Right atrium auricular region (tissue), 2 donors: ENCODE measurements around the gene STC2. TPM values are rescaled to one million over a fixed set of nuclear protein-coding genes. Genes with fewer than 3 reads are reported as not detected.
A peak's percentile ranks its signal among the peaks of the same experiment; 100 is the strongest.

Experiments used
- DNase-seq: peaks from one replicate; pipeline ENCODE4 v3.0.0-alpha.2; 2019; ENCODE audit warnings: low spot score
- H3K27ac ChIP-seq, 2 donors: fragments of 200-600 bp; sonication (generic); 1 replicate in 1 of 2; 2 replicates in 1 of 2; pipeline ENCODE4 v1.5.1; 2016 to 2019
- H3K27me3 ChIP-seq, 2 donors: fragments of 200-600 bp; sonication (generic); one replicate each; pipeline versions ENCODE4 v1.5.1 to v1.6.0; 2017 to 2019
- H3K36me3 ChIP-seq: fragments of 200-600 bp; sonication (generic); one replicate; pipeline ENCODE4 v1.5.1; 2016
- H3K4me1 ChIP-seq, 2 donors: fragments of 200-600 bp; sonication (generic); one replicate each; pipeline versions ENCODE4 v1.5.1 to v1.6.0; 2017 to 2019
- H3K4me3 ChIP-seq, 2 donors: fragments of 200-600 bp; sonication (generic); 1 replicate in 1 of 2; 2 replicates in 1 of 2; pipeline ENCODE4 v1.5.1; 2017 to 2019; ENCODE audit warnings: mild to moderate bottlenecking in 1 of 2, moderate library complexity in 1 of 2
- H3K9me3 ChIP-seq, 2 donors: fragments of 200-600 bp; sonication (generic); one replicate each; pipeline ENCODE4 v1.5.1; 2019
- total RNA-seq, 2 donors: library from RNA; depleted of rRNA; stranded (reverse); fragments of >200 nt; gene quantifications; one replicate each; pipeline ENCODE4 v1.1.0, GENCODE V29; 2016
- TF ChIP-seq, protein P1 (sequence below), 2 donors: fragments of 200-600 bp; sonication (generic); IDR thresholded peaks; one replicate each; pipeline ENCODE4 v1.5.1; 2019; ENCODE audit warnings: antibody characterized with exemption in 2 of 2

STC2 gene
- total RNA-seq, 2 donors from 2014 or later, result 16.0 to 16.1 TPM

DNA sequence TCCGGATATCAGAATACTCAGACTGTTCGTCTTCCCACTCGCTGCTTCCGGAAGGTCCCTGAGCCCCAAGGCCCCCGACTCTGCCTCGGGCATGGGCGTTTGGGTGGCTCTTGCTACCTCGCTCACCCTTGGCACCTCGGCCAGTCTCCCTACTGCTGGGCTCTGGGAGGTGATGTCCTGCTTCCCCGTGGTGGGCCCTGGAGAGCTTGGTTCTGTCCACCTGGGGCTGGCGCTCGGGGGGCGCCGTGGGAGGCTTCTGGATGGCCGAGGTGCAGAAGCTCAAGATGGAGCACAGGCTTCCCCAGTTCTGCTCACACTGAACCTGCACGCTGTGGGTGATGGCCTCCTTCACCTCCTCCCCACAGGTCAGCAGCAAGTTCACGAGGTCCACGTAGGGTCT lies 10.4 kb downstream of the STC2 start:
- peaks cover 0 to 65% of the 10 kb centered on the region in 2 donors for H3K4me1 ChIP-seq
- H3K9me3 ChIP-seq, result no peaks in the 10 kb centered on the region
- peaks cover 3% of the 10 kb centered on the region for H3K36me3 ChIP-seq
- no peaks in the 10 kb centered on the region for H3K27me3 ChIP-seq
- no peak overlapping the region for H3K4me3 ChIP-seq
- no peak for DNase-seq
- TF ChIP-seq, protein P1, sequence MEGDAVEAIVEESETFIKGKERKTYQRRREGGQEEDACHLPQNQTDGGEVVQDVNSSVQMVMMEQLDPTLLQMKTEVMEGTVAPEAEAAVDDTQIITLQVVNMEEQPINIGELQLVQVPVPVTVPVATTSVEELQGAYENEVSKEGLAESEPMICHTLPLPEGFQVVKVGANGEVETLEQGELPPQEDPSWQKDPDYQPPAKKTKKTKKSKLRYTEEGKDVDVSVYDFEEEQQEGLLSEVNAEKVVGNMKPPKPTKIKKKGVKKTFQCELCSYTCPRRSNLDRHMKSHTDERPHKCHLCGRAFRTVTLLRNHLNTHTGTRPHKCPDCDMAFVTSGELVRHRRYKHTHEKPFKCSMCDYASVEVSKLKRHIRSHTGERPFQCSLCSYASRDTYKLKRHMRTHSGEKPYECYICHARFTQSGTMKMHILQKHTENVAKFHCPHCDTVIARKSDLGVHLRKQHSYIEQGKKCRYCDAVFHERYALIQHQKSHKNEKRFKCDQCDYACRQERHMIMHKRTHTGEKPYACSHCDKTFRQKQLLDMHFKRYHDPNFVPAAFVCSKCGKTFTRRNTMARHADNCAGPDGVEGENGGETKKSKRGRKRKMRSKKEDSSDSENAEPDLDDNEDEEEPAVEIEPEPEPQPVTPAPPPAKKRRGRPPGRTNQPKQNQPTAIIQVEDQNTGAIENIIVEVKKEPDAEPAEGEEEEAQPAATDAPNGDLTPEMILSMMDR (IDR thresholded peaks at IDR 0.05), result no peak
- H3K27ac ChIP-seq, result peak overlapping the region in 1 of 2 donors; percentile 70

- H3K9me3 ChIP-seq, result no peaks in the 10 kb centered on the region
- H3K36me3 ChIP-seq, result no peaks in the 10 kb centered on the region
- no peak overlapping the region for H3K4me3 ChIP-seq
- DNase-seq, result no peak
- TF ChIP-seq, protein P1 (IDR thresholded peaks at IDR 0.05), result no peak
- H3K27me3 ChIP-seq, result no peaks in the 10 kb centered on the region
- peaks cover 0 to 59% of the 10 kb centered on the region in 2 donors for H3K4me1 ChIP-seq
- peak overlapping the region in 1 of 2 donors; percentile 70 for H3K27ac ChIP-seq
These were observed 11.0 kb downstream of the STC2 start for GRCh38 chr5:173317091-173317730.

DNA sequence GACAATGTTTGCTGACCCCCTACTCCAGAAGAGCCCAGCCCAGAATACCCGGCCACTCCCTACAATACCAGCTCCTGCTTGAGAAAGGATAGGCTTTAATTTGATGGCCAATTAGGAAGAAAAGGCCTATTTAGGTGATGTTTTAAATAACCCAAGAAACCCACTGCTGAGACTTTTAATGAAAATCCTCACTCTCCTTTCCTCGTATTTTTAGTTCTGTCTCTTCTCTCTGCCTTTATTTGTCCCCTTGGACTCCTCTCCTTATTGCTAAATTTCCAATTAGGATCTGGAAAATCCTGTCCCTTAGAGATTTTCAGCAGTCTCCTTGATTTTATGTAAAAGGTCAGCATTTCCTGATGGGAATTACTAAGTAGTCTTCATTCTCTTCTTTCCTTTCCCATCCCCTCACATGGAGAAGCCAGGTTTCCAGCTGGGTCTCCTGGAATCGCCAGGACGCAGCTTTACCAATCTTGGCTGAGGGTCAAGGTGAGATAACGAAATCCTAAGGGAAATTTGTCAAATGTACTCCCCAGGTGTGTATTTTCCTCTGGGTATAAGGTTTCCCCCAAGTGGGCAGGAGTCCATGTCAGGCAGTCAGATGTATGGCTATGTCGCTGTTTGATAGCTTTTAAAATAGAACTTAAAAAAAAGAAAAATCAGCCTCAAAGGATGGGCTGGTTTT lies 11.7 kb downstream of the STC2 start:
- no peak for DNase-seq
- Histone ChIP-seq H3K36me3 (no peaks in the 10 kb centered on the region), H3K4me1 (peaks cover 0 to 51% of the 10 kb centered on the region in 2 donors), H3K27ac (peak overlapping the region; percentile 31 to 70), H3K9me3 (no peaks in the 10 kb centered on the region), H3K27me3 (no peaks in the 10 kb centered on the region), H3K4me3 (no peak overlapping the region)
- TF ChIP-seq, protein P1 (IDR thresholded peaks at IDR 0.05), result no peak

- no peak overlapping the region for H3K4me3 ChIP-seq
- DNase-seq, result no peak
- H3K36me3 ChIP-seq, result no peaks in the 10 kb centered on the region
- H3K9me3 ChIP-seq, result no peaks in the 10 kb centered on the region
- H3K4me1 ChIP-seq, result peaks cover 0 to 51% of the 10 kb centered on the region in 2 donors
- H3K27ac ChIP-seq, result peak overlapping the region; percentile 31 to 70
- TF ChIP-seq, protein P1 (IDR thresholded peaks at IDR 0.05), result no peak
- H3K27me3 ChIP-seq, result no peaks in the 10 kb centered on the region
These were observed 12.5 kb downstream of the STC2 start for GRCh38 chr5:173315495-173316338.

- no peaks in the 10 kb centered on the region for H3K36me3 ChIP-seq
- no peak for DNase-seq
- no peaks in the 10 kb centered on the region for H3K27me3 ChIP-seq
- TF ChIP-seq, protein P1 (IDR thresholded peaks at IDR 0.05), result no peak
- no peak overlapping the region for H3K27ac ChIP-seq
- no peaks in the 10 kb centered on the region for H3K9me3 ChIP-seq
- no peak overlapping the region for H3K4me3 ChIP-seq
- H3K4me1 ChIP-seq, result peaks cover 0 to 48% of the 10 kb centered on the region in 2 donors
These were observed 13.9 kb downstream of the STC2 start for GRCh38 chr5:173314166-173314952.
